Type B pancreatic cell (in vitro differentiated cells): ENCODE measurements around the gene DTNB. TPM values are rescaled to one million over a fixed set of nuclear protein-coding genes. Genes with fewer than 3 reads are reported as not detected.

Source experiments
- DNase-seq: peaks from one replicate; pipeline ENCODE4 v3.0.0; 2021; ENCODE audit warnings: mixed read lengths; ENCODE audit not compliant: unreplicated experiment; ENCODE audit errors: extremely low spot score
- H3K27ac Mint-ChIP-seq: 2 replicates; pipeline ENCODE4 v1.8.0; 2021; ENCODE audit warnings: mild to moderate bottlenecking, mixed read lengths
- H3K27me3 Mint-ChIP-seq: 2 replicates; pipeline ENCODE4 v1.8.0; 2021; ENCODE audit warnings: mixed read lengths
- H3K36me3 Mint-ChIP-seq: 2 replicates; pipeline ENCODE4 v1.8.0; 2021; ENCODE audit warnings: mixed read lengths
- H3K4me1 Mint-ChIP-seq: one replicate; pipeline ENCODE4 v1.8.0; 2021; ENCODE audit warnings: mixed read lengths; ENCODE audit not compliant: unreplicated experiment
- H3K4me3 Mint-ChIP-seq: 2 replicates; pipeline ENCODE4 v1.8.0; 2021; ENCODE audit warnings: mild to moderate bottlenecking, mixed read lengths
- H3K9me3 Mint-ChIP-seq: 2 replicates; pipeline ENCODE4 v1.8.0; 2021; ENCODE audit warnings: mixed read lengths
- CTCF ChIP-seq: fragments of 200-600 bp; sonication (generic); conservative IDR thresholded peaks from 2 replicates; pipeline ENCODE4 v1.5.0; 2021; ENCODE audit warnings: antibody characterized with exemption, mild to moderate bottlenecking
- total RNA-seq: library from RNA; stranded (reverse); gene quantifications from 2 replicates; pipeline ENCODE4 v1.2.1, GENCODE V29; 2021; ENCODE audit warnings: low replicate concordance

The DTNB gene
- total RNA-seq, 1 donor from 2014 or later = 28.6 TPM

DNA sequence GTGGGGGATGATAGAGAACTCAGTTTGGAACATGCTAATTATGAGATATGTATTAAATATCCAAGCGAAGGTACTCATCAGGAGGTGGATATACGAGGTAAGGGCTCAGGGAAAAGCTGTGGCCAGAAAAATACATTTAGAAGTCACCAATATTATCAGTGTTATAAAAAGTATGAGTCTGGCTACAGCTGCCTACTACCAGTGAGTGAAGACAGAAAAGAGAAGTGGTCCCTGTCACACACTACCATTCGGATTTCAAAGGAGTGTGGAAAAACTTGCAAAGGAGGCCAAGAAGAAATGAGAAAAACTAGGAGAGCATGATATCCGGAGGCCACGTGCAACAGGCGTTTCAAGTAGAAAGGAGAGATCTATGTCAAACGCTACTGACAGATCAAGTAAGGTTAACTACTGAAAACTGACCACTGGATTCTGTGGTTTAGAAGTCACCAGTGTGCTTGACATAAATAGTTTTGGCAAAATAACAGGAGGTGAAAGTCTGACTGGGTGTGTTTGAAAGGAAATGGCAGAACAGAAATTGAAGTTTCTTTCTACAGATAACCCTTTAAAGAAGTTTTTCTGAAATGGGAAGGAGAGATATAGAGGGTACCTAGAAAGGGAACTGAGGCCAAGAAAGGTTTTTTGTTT is 213.0 kb downstream of the DTNB start:
- DNase-seq = no peak
- Mint-ChIP-seq H3K4me3 (no peak overlapping the region), H3K9me3 (no peaks in the 10 kb centered on the region), H3K4me1 (no peaks in the 10 kb centered on the region), H3K27ac (no peak overlapping the region), H3K27me3 (no peaks in the 10 kb centered on the region), H3K36me3 (peaks cover 6% of the 10 kb centered on the region)
- TF ChIP-seq CTCF = no peak

DNA sequence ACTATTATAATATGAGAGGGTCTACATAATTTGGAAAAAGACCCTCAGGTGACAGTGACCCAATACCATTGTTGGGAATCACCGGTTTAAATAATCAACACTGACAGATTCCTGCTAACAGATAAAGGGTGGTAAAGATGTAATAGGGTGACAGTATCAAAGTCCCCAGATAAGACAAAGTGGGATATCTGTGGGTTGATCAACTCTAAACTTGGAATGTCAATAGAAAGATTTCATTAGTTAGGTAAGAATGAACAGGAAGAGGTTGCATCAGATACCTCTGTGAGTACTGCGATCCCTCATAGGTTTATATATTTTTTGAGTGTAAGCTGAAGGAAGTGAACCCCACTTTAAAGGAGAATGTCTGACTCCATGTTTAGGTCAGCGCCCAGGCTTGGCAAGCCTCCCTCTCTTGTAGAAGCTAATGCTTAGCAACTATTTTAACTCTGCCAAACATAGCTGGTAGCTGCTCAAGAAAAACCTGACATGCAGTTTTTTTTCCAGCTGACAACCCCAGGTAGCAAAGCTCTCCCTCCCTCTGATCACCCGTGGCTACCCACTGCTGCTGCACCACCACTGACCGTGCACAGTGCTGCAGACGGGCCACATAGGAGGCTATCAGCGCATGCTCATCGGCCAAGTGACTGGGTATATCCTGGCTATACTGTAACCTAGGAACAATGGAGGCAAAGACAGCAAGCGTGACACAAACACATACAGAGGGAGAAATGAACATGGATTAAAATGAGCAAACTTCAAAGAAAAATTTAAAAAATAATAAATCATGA is 218.4 kb downstream of the DTNB start:
- no peaks in the 10 kb centered on the region for H3K4me1 Mint-ChIP-seq
- no peak overlapping the region for H3K27ac Mint-ChIP-seq
- no peak overlapping the region for H3K4me3 Mint-ChIP-seq
- DNase-seq = no peak
- H3K27me3 Mint-ChIP-seq = no peaks in the 10 kb centered on the region
- no peak for TF ChIP-seq CTCF
- H3K36me3 Mint-ChIP-seq = peaks cover 8% of the 10 kb centered on the region
- H3K9me3 Mint-ChIP-seq = no peaks in the 10 kb centered on the region

- DNase-seq = no peak
- no peak overlapping the region for H3K4me3 Mint-ChIP-seq
- H3K9me3 Mint-ChIP-seq = no peaks in the 10 kb centered on the region
- no peak overlapping the region for H3K27ac Mint-ChIP-seq
- H3K27me3 Mint-ChIP-seq = no peaks in the 10 kb centered on the region
- peaks cover 15% of the 10 kb centered on the region for H3K36me3 Mint-ChIP-seq
- H3K4me1 Mint-ChIP-seq = no peaks in the 10 kb centered on the region
- no peak for TF ChIP-seq CTCF
Measured at GRCh38 chr2:25453199-25453905, 220.0 kb downstream of the DTNB start.

DNA sequence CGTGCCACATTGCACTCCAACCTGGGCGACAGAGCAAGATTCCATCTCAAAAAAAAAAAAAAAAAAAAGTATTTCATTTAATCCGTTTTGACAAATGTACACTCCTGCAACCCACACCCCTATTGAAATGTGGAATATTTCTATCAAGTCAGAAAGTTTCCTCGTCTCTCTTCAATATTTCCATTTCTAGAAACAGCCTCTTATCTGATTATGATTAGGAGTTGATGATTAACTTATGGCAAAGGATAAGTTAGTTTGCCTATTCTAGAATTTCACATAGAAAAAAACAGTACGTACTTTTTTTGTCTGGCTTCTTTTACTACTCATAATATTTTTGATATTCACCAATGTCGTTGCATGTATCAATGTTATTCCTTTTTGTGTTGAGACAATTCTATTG is 224.6 kb downstream of the DTNB start:
- no peak overlapping the region for H3K4me3 Mint-ChIP-seq
- no peak for TF ChIP-seq CTCF
- H3K4me1 Mint-ChIP-seq = no peaks in the 10 kb centered on the region
- DNase-seq = no peak
- no peaks in the 10 kb centered on the region for H3K9me3 Mint-ChIP-seq
- H3K36me3 Mint-ChIP-seq = peaks cover 22% of the 10 kb centered on the region
- H3K27me3 Mint-ChIP-seq = no peaks in the 10 kb centered on the region
- H3K27ac Mint-ChIP-seq = no peak overlapping the region

DNA sequence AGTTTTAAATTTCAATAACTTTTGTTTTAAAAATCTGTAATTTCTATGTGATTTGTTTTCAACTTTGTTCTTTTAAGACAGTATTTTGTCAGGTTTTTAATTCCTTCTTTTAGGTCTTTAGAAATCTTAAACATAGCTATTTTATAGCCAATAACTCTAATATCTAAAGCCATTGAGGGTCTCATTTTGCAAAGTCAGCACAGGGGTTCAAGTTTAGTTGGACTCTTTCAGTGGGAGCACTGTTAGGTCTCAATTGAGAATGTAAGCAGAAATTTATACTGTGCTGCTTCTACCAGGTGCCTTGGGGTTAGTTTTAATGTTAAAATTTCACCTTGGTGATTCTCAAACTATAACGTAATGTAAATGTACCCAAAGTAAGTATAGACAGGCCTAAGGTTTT is 226.4 kb downstream of the DTNB start:
- Mint-ChIP-seq H3K36me3 (peaks cover 22% of the 10 kb centered on the region), H3K27me3 (no peaks in the 10 kb centered on the region), H3K27ac (no peak overlapping the region), H3K4me3 (no peak overlapping the region), H3K4me1 (no peaks in the 10 kb centered on the region), H3K9me3 (no peaks in the 10 kb centered on the region)
- TF ChIP-seq CTCF = no peak
- DNase-seq = no peak
